Left cardiac atrium (tissue), 2 donors: ENCODE data around the gene PVALB. TPM values are rescaled to one million over a fixed set of nuclear protein-coding genes. Genes with fewer than 3 reads are reported as not detected.

Source experiments
- total RNA-seq, 2 donors: library from RNA; stranded (reverse); fragmentation: NEBNext Ultra II Directional; extraction: Animal tissue kit (Norgen Biotek cat#: 25700); gene quantifications; one replicate each; pipeline ENCODE4 v1.2.1, GENCODE V29; 2021
- donor health status: DM: no; HTN: yes; CAD: no; lungs with severe emphysema.
- donor health status: DM: yes; HTN: yes; CAD: no.

The PVALB gene
- total RNA-seq, 2 donors from 2014 or later = not detected

Other genes starting within 250 kb of the PVALB start
- not detected for gene CACNG2, start 113.3 kb downstream of the PVALB start, total RNA-seq
- 10 to 100 TPM; 27.6 to 28.1 TPM for gene IFT27, start 40.9 kb downstream of the PVALB start, total RNA-seq
- 10 to 100 TPM; 10.9 to 16.6 TPM for gene NCF4, start 44.0 kb upstream of the PVALB start, total RNA-seq
- gene CSF2RB, start 96.6 kb upstream of the PVALB start, total RNA-seq = 1 to 10 TPM; 4.7 to 6.0 TPM
- gene TST, start 202.4 kb upstream of the PVALB start, total RNA-seq = 10 to 100 TPM; 33.3 to 35.5 TPM
- 10 to 100 TPM; 48.2 to 51.2 TPM for gene MPST, start 202.7 kb upstream of the PVALB start, total RNA-seq
- gene KCTD17, start 234.7 kb upstream of the PVALB start, total RNA-seq = 10 to 100 TPM; 27.7 to 50.6 TPM